AG04450 (cell line): Measurements from ENCODE around the gene CDK17. TPM values are rescaled to one million over a fixed set of nuclear protein-coding genes. Genes with fewer than 3 reads are reported as not detected.

Source experiments
- CTCF ChIA-PET: fragments of 300-600, 350-600 bp; formaldehyde crosslinking; extraction: SDS; loops from one replicate; lab custom pipeline; 2022; ENCODE audit warnings: antibody characterized with exemption, inconsistent platforms; lab: Charles Lee
- POLR2A ChIA-PET: fragments of 350-600 bp; formaldehyde crosslinking; extraction: SDS; loops from one replicate; lab custom pipeline; 2021; ENCODE audit warnings: antibody characterized with exemption, inconsistent platforms; lab: Yijun Ruan, JAX
- DNase-seq: peaks from one replicate; pipeline ENCODE4 v3.0.0-alpha.2; 2011; ENCODE audit warnings: low read depth, low spot score
- H3K27ac ChIP-seq: one replicate; pipeline ENCODE4 v1.5.1; 2012; ENCODE audit warnings: low read depth, low read length, control low read depth
- H3K27me3 ChIP-seq: one replicate; pipeline ENCODE4 v1.6.0; 2012; ENCODE audit warnings: low read length; ENCODE audit not compliant: control insufficient read depth, insufficient read depth
- H3K4me3 ChIP-seq: 2 replicates; pipeline ENCODE4 v1.5.1; 2011; ENCODE audit warnings: mild to moderate bottlenecking, low read depth, low read length, control low read depth
- H3K9me3 ChIP-seq: 2 replicates; pipeline ENCODE4 v1.5.1; 2012; ENCODE audit warnings: low read length; ENCODE audit not compliant: control insufficient read depth, insufficient read depth
- polyA plus RNA-seq: library from polyadenylated mRNA; depleted of rRNA; stranded (reverse); fragments of >200 nt; gene quantifications from 2 replicates; pipeline ENCODE4 v1.2.3, GENCODE V29; 2011
- TF ChIP-seq, protein P1 (sequence below): IDR thresholded peaks from 2 replicates; pipeline ENCODE4 v1.5.1; 2011; ENCODE audit warnings: low read depth, low read length, control low read depth, inconsistent platforms

The CDK17 gene
- polyA plus RNA-seq, 1 experiment, result 67.8 TPM

DNA sequence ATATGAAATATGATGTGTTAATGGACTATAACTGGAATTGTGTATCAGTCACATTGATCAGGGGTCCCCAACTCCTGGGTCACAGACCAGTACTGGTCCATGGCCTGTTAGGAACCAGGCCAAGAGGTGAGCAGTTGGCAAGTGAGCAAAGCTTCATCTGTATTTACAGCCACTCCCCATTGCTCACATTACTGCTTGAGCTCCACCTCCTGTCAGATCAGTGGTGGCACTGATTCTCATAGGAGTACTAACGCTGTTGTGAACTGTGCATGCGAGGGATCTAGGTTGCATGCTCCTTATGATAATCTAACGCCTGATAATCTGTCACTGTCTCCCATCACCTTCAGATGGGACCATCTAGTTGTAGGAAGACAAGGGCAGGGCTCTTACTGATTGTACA lies 72.3 kb downstream of the CDK17 start:
- CTCF ChIA-PET, result no interaction called here
- Histone ChIP-seq H3K27me3 (no peaks in the 10 kb centered on the region), H3K4me3 (no peak overlapping the region), H3K9me3 (no peaks in the 10 kb centered on the region), H3K27ac (no peak overlapping the region)
- TF ChIP-seq, protein P1, sequence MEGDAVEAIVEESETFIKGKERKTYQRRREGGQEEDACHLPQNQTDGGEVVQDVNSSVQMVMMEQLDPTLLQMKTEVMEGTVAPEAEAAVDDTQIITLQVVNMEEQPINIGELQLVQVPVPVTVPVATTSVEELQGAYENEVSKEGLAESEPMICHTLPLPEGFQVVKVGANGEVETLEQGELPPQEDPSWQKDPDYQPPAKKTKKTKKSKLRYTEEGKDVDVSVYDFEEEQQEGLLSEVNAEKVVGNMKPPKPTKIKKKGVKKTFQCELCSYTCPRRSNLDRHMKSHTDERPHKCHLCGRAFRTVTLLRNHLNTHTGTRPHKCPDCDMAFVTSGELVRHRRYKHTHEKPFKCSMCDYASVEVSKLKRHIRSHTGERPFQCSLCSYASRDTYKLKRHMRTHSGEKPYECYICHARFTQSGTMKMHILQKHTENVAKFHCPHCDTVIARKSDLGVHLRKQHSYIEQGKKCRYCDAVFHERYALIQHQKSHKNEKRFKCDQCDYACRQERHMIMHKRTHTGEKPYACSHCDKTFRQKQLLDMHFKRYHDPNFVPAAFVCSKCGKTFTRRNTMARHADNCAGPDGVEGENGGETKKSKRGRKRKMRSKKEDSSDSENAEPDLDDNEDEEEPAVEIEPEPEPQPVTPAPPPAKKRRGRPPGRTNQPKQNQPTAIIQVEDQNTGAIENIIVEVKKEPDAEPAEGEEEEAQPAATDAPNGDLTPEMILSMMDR, result no peak
- POLR2A ChIA-PET, result interaction anchor here (1.0 kb wide), 1 partner anchor 21 kb away, joined by 5 read pairs; no protein-coding TSS in a partner anchor
- no peak for DNase-seq

DNA sequence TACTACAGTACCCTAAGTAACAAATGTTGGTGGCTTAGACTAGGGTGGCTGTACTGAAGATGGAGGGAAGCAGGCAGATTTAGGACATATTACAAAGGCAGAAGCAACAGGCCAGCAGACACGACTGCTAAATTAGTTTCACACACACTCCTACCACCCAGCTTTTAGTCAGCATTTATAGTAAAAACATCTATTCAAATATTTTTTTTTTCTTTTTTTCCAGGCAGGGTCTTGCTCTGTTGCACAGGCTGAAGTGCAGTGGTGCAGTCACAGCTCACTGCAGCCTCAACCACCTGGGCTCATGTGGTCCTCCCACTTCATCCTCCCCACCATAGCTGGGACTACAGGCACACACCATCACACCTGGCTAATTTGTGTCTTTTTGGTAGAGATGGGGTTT lies 72.9 kb downstream of the CDK17 start:
- no peaks in the 10 kb centered on the region for H3K27me3 ChIP-seq
- ChIA-PET POLR2A (interaction anchor here (1.0 kb wide), 1 partner anchor 21 kb away, joined by 5 read pairs; no protein-coding TSS in a partner anchor), CTCF (no interaction called here)
- TF ChIP-seq, protein P1, result no peak
- H3K27ac ChIP-seq, result no peak overlapping the region
- no peaks in the 10 kb centered on the region for H3K9me3 ChIP-seq
- H3K4me3 ChIP-seq, result no peak overlapping the region
- no peak for DNase-seq

DNA sequence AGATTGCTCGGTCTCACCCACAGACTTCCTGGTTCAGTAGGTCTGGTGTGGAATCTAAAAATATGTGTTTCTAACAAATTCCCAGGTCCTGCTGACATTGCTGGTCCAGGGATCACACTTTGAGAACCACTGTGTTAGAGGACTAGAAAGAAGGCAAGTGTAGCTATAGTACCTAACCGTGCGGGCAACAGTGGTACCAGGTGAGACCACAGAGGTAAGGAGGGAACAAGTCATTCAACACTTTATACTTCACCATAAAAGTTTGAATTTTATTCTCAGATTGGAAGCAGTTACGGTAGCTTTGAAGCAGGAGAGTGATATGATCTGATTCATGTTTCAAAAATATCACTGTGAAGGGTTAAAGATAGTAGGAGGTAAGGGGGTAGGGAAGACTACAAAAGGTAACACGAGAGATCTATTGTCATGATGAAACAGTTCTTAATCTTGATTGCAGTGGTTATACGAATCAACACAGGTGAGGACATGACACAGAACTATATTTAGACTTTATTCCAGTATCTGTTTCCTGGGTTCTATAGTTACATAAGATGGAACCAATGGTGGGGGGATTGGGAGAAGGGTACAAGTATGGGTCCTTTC lies 73.5 kb downstream of the CDK17 start:
- no peak for DNase-seq
- H3K27ac ChIP-seq, result no peak overlapping the region
- POLR2A ChIA-PET, result no interaction called here
- CTCF ChIA-PET, result no interaction called here
- TF ChIP-seq, protein P1, result no peak
- no peaks in the 10 kb centered on the region for H3K9me3 ChIP-seq
- H3K4me3 ChIP-seq, result no peak overlapping the region
- no peaks in the 10 kb centered on the region for H3K27me3 ChIP-seq

DNA sequence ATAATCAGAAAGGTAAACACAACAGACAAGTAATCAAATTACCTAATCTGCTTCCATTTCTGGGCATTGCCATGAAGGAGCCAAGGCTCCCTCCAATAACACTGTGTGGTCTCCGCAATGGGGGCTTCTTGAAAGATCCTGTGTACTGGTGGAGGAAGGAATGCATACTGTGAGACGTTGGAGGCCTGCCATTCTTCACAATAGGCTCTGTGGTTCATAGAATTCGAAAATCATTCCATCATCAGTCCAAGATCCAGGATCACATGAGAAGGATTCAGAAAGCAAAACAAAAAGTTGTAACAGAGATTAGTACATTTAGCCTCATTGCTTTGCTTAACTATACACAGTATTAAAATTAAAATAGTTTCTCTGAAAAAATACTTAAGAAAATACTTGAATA lies 76.3 kb downstream of the CDK17 start:
- POLR2A ChIA-PET, result no interaction called here
- CTCF ChIA-PET, result no interaction called here
- H3K9me3 ChIP-seq, result no peaks in the 10 kb centered on the region

DNA sequence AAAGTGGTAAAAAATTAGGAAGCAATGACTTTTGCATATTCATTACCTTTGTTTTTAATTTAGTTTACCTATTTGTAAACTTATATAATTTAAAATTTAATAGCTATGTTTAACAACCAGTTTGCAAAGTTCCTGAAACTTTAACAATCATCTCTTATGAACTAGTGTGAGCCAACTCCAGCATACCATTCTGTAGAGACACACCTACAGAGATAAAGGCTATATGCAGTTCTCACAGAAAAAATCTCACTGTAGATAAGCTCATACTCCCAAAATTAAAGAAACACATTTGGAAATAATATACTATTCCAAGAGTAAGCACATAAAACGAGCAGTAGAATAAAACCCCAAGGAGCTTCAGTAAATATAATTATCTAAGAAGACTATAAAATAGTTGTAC lies 77.5 kb downstream of the CDK17 start:
- Histone ChIP-seq H3K27ac (no peak overlapping the region), H3K9me3 (no peaks in the 10 kb centered on the region), H3K4me3 (no peak overlapping the region), H3K27me3 (no peaks in the 10 kb centered on the region)
- TF ChIP-seq, protein P1, result no peak
- no peak for DNase-seq
- CTCF ChIA-PET, result interaction anchor here (0.7 to 1.4 kb wide), 2 partner anchors 28 to 77 kb away, joined by 9 to 12 read pairs; partner anchors contain the start of gene CDK17
- POLR2A ChIA-PET, result no interaction called here

More for the DNA sequence above, 76.3 kb downstream of the CDK17 start:
- Histone ChIP-seq H3K27ac (no peak overlapping the region), H3K4me3 (no peak overlapping the region), H3K27me3 (no peaks in the 10 kb centered on the region)
- DNase-seq, result no peak
- TF ChIP-seq, protein P1, result no peak
